AG04450 (cell line): ENCODE results near the gene NUFIP2. TPM values are rescaled to one million over a fixed set of nuclear protein-coding genes. Genes with fewer than 3 reads are reported as not detected.
"Not testable (repeated sequence)": the region's sequence is repeated elsewhere in the genome, so short reads cannot be mapped to it uniquely, and the experiment has no call there.

Experiments
- CTCF ChIA-PET: fragments of 300-600, 350-600 bp; formaldehyde crosslinking; extraction: SDS; loops from one replicate; lab custom pipeline; 2022; ENCODE audit warnings: antibody characterized with exemption, inconsistent platforms; lab: Charles Lee
- POLR2A ChIA-PET: fragments of 350-600 bp; formaldehyde crosslinking; extraction: SDS; loops from one replicate; lab custom pipeline; 2021; ENCODE audit warnings: antibody characterized with exemption, inconsistent platforms; lab: Yijun Ruan, JAX
- DNase-seq: peaks from one replicate; pipeline ENCODE4 v3.0.0-alpha.2; 2011; ENCODE audit warnings: low read depth, low spot score
- H3K27ac ChIP-seq: one replicate; pipeline ENCODE4 v1.5.1; 2012; ENCODE audit warnings: low read depth, low read length, control low read depth
- H3K27me3 ChIP-seq: one replicate; pipeline ENCODE4 v1.6.0; 2012; ENCODE audit warnings: low read length; ENCODE audit not compliant: control insufficient read depth, insufficient read depth
- H3K4me3 ChIP-seq: 2 replicates; pipeline ENCODE4 v1.5.1; 2011; ENCODE audit warnings: mild to moderate bottlenecking, low read depth, low read length, control low read depth
- H3K9me3 ChIP-seq: 2 replicates; pipeline ENCODE4 v1.5.1; 2012; ENCODE audit warnings: low read length; ENCODE audit not compliant: control insufficient read depth, insufficient read depth
- CTCF ChIP-seq: IDR thresholded peaks from 2 replicates; pipeline ENCODE4 v1.5.1; 2011; ENCODE audit warnings: low read depth, low read length, control low read depth, inconsistent platforms
- polyA plus RNA-seq: library from polyadenylated mRNA; depleted of rRNA; stranded (reverse); fragments of >200 nt; gene quantifications from 2 replicates; pipeline ENCODE4 v1.2.3, GENCODE V29; 2011

The NUFIP2 gene
- polyA plus RNA-seq, 1 experiment, result 14.7 TPM

GRCh38 chr17:29283961-29284360, 10.0 kb downstream of the NUFIP2 start:
- POLR2A ChIA-PET, result no interaction called here
- no peak for DNase-seq
- Histone ChIP-seq H3K4me3 (no peak overlapping the region), H3K9me3 (peaks cover 6% of the 10 kb centered on the region), H3K27me3 (no peaks in the 10 kb centered on the region), H3K27ac (no peak overlapping the region)
- no peak for TF ChIP-seq CTCF
- CTCF ChIA-PET, result no interaction called here

- DNase-seq, result no peak
- CTCF ChIA-PET, result no interaction called here
- POLR2A ChIA-PET, result no interaction called here
- no peak overlapping the region for H3K4me3 ChIP-seq
- H3K9me3 ChIP-seq, result peaks cover 6% of the 10 kb centered on the region
- no peak overlapping the region for H3K27ac ChIP-seq
- TF ChIP-seq CTCF, result no peak; the same call in 1 of the 2 replicates
- no peaks in the 10 kb centered on the region for H3K27me3 ChIP-seq
These were observed 10.5 kb downstream of the NUFIP2 start for GRCh38 chr17:29283496-29283895.

DNA sequence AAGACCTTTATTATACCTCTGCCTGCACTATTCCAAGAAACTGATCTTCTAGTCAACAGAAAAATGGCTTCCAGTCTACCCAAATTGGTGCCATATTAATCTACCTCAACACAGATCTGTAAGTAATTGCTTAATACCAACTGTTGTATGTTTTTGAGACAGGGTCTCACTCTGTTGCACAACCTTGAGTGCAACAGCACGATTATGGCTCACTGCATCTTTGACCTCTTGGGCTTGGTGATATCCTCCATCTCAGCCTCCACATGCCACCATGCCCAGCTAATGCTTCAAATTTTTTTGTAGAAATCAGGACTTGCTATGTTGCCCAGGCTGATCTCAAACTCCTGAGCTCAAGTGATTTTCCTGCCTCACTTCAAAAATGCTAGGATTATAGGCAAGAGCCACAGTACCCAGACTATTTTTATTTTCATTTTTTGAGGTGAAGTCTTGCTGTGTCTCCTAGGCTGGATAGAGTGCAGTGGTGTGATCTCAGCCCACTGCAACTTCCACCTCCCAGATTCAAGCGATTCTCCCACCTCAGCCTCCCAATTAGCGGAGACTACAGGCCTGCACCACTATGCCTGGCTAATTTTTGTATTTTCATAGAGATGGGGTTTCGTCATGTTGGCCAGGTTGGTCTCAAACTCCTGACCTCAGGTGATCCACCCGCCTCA, 14.4 kb downstream of the NUFIP2 start:
- TF ChIP-seq CTCF, result no peak
- ChIA-PET CTCF (interaction anchor here (0.6 to 1.0 kb wide), 2 partner anchors 53 to 61 kb away, joined by 3 read pairs; no protein-coding TSS in a partner anchor), POLR2A (interaction anchor here (1.0 to 2.1 kb wide), 2 partner anchors 14 to 15 kb away, joined by 3 to 9 read pairs; partner anchors contain the start of gene NUFIP2)
- H3K27me3 ChIP-seq, result no peaks in the 10 kb centered on the region
- H3K27ac ChIP-seq, result no peak overlapping the region
- peaks cover 6% of the 10 kb centered on the region for H3K9me3 ChIP-seq
- no peak for DNase-seq
- H3K4me3 ChIP-seq, result no peak overlapping the region

DNA sequence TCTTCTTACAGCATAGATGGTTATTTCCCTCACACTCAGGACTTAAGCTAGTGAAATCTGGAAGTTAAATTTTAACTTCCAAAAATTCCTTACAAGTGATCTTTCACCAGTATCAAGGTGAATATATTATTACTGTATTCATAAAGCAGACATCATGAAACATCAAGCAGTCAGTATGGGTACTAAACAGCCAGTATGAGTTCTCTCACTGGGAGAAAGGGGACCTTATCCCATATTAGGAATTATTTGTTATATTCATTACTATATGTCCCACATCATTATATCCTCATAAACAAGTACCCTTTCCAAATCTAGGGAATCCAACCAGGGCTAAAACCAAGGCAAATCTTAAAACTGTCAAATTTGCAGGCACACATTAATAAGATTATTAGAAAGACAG, 15.3 kb downstream of the NUFIP2 start:
- no peaks in the 10 kb centered on the region for H3K27me3 ChIP-seq
- CTCF ChIA-PET, result interaction anchor here (0.6 to 1.4 kb wide), 2 partner anchors 52 to 133 kb away, joined by 3 read pairs; no protein-coding TSS in a partner anchor
- no peak for TF ChIP-seq CTCF
- DNase-seq, result no peak
- H3K4me3 ChIP-seq, result no peak overlapping the region
- POLR2A ChIA-PET, result interaction anchor here (1.0 kb wide), 1 partner anchor 15 kb away, joined by 3 read pairs; the partner anchor contains the start of gene NUFIP2
- H3K9me3 ChIP-seq, result peaks cover 6% of the 10 kb centered on the region
- no peak overlapping the region for H3K27ac ChIP-seq

DNA sequence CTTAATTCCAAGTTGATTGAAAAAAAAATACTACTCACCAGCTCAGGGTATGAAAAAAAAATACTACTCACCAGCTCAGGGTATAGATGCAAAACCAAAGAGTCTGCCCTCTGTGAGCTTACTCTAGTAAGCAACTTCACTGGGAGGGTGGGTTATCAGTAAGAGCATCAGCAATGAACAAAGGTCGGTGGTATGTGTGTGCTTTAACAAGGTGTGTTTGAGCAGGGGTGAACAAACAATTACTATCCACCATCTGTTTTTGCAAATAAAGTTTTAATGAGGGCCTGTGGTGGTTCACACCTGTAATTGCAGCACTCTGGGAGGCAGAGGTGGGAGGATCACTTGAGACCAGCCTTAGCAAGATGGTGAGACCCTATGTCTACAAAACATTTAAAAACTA, 20.0 kb downstream of the NUFIP2 start:
- POLR2A ChIA-PET, result interaction anchor here (1.1 kb wide), 1 partner anchor 20 kb away, joined by 3 read pairs; the partner anchor contains the start of gene NUFIP2
- no peak for TF ChIP-seq CTCF
- Histone ChIP-seq H3K27ac (no peak overlapping the region), H3K27me3 (no peaks in the 10 kb centered on the region), H3K4me3 (no peak overlapping the region), H3K9me3 (no peaks in the 10 kb centered on the region; the same call in 1 of the 2 replicates)
- CTCF ChIA-PET, result interaction anchor here (0.8 to 1.6 kb wide), 4 partner anchors 17 to 125 kb away, joined by 3 to 8 read pairs (median 4); partner anchors contain the start of gene MYO18A
- DNase-seq, result no peak

DNA sequence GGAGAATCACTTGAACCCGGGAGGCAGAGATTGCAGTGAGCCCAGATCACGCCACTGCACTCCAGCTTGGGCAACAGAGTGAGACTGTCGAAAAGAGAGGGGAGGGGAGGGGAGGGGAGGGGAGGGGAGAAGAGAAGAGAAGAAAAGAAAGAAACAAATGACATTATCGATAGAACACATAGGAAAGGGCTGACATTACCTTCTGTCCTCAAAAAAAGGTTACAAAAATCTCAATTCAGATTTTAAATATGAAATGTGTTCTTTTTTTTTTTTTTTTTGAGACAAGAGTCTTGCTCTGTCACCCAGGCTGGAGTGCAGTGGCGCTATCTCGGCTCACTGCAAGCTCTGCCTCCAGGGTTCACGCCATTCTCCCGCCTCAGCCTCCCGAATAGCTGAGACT, 22.0 kb downstream of the NUFIP2 start:
- DNase-seq, CTCF ChIA-PET, H3K27ac ChIP-seq, H3K27me3 ChIP-seq, H3K4me3 ChIP-seq, H3K9me3 ChIP-seq, POLR2A ChIA-PET: not testable (repeated sequence)
